ENCODE data around the gene CD180.

CD180 gene

GRCh38 chr5:67202828-67203227, 6.2 kb upstream of the CD180 start:
- H3K4me3 ChIP-seq (ENCODE audit: low read length) = no peak overlapping the region
- no peak overlapping the region for H2BK5ac ChIP-seq (ENCODE audit: low read length)
- no peak overlapping the region for H2BK15ac ChIP-seq (replicated peaks; ENCODE audit: low read depth)
- H4K8ac ChIP-seq (ENCODE audit: low read depth, low read length) = no peak overlapping the region
- H3K79me1 ChIP-seq (ENCODE audit: low read length) = no peaks in the 10 kb centered on the region
- no peak overlapping the region for H3K56ac ChIP-seq (ENCODE audit: low read length)
- H3K27ac ChIP-seq (ENCODE audit: low read depth, low read length) = no peak overlapping the region
- no peaks in the 10 kb centered on the region for H3K36me3 ChIP-seq (ENCODE audit: control insufficient read depth, insufficient read depth, low read length)
- WGBS (ENCODE audit: extremely low coverage, insufficient coverage, low lambda C conversion rate) = no CpG with 5 or more reads among the region's 4 CpGs
- H3K27me3 ChIP-seq (ENCODE audit: insufficient read depth, low read length, poor library complexity) = no peaks in the 10 kb centered on the region
- H3K9ac ChIP-seq (ENCODE audit: low read length) = no peak overlapping the region
- no peak overlapping the region for H3K18ac ChIP-seq (ENCODE audit: low read length)
- no peaks in the 10 kb centered on the region for H3K4me1 ChIP-seq (ENCODE audit: control insufficient read depth, low read depth, low read length)
- no peak overlapping the region for H3K4ac ChIP-seq (ENCODE audit: low read depth, low read length)
- no peak overlapping the region for H2BK120ac ChIP-seq (ENCODE audit: low read depth, low read length)
- no peaks in the 10 kb centered on the region for H3K79me2 ChIP-seq (ENCODE audit: control insufficient read depth, insufficient read depth, low read length)
- H2AK5ac ChIP-seq (ENCODE audit: low read length) = no peak overlapping the region
- no peak for DNase-seq
- no peak overlapping the region for H4K5ac ChIP-seq (ENCODE audit: low read length)
- no peak overlapping the region for H3K23ac ChIP-seq (ENCODE audit: low read length)
- H3K4me2 ChIP-seq (ENCODE audit: low read length) = no peak overlapping the region

GRCh38 chr5:67201897-67202549, 5.4 kb upstream of the CD180 start:
- no peak for DNase-seq
- Histone ChIP-seq H2BK120ac (ENCODE audit: low read depth, low read length) (no peak overlapping the region), H3K23ac (ENCODE audit: low read length) (no peak overlapping the region), H3K9ac (ENCODE audit: low read length) (no peak overlapping the region), H4K8ac (ENCODE audit: low read depth, low read length) (no peak overlapping the region), H3K56ac (ENCODE audit: low read length) (no peak overlapping the region), H4K5ac (ENCODE audit: low read length) (no peak overlapping the region), H3K4ac (ENCODE audit: low read depth, low read length) (no peak overlapping the region), H3K79me2 (ENCODE audit: control insufficient read depth, insufficient read depth, low read length) (no peaks in the 10 kb centered on the region), H3K36me3 (ENCODE audit: control insufficient read depth, insufficient read depth, low read length) (no peaks in the 10 kb centered on the region), H3K4me3 (ENCODE audit: low read length) (no peak overlapping the region), H3K27ac (ENCODE audit: low read depth, low read length) (no peak overlapping the region), H3K4me1 (ENCODE audit: control insufficient read depth, low read depth, low read length) (no peaks in the 10 kb centered on the region), H3K4me2 (ENCODE audit: low read length) (no peak overlapping the region), H3K18ac (ENCODE audit: low read length) (no peak overlapping the region), H2BK5ac (ENCODE audit: low read length) (no peak overlapping the region), H3K27me3 (ENCODE audit: insufficient read depth, low read length, poor library complexity) (no peaks in the 10 kb centered on the region), H2BK15ac (replicated peaks; ENCODE audit: low read depth) (no peak overlapping the region), H3K79me1 (ENCODE audit: low read length) (no peaks in the 10 kb centered on the region), H2AK5ac (ENCODE audit: low read length) (no peak overlapping the region)
- no CpG with 5 or more reads among the region's 6 CpGs for WGBS (ENCODE audit: extremely low coverage, insufficient coverage, low lambda C conversion rate)

- H3K4me3 ChIP-seq (ENCODE audit: low read length) = no peak overlapping the region
- no peak overlapping the region for H2BK120ac ChIP-seq (ENCODE audit: low read depth, low read length)
- H3K18ac ChIP-seq (ENCODE audit: low read length) = no peak overlapping the region
- no CpG with 5 or more reads among the region's 2 CpGs for WGBS (ENCODE audit: extremely low coverage, insufficient coverage, low lambda C conversion rate)
- H3K27ac ChIP-seq (ENCODE audit: low read depth, low read length) = no peak overlapping the region
- no peak overlapping the region for H3K4ac ChIP-seq (ENCODE audit: low read depth, low read length)
- no peak overlapping the region for H2AK5ac ChIP-seq (ENCODE audit: low read length)
- H3K36me3 ChIP-seq (ENCODE audit: control insufficient read depth, insufficient read depth, low read length) = no peaks in the 10 kb centered on the region
- H3K79me2 ChIP-seq (ENCODE audit: control insufficient read depth, insufficient read depth, low read length) = no peaks in the 10 kb centered on the region
- H3K56ac ChIP-seq (ENCODE audit: low read length) = no peak overlapping the region
- H3K4me1 ChIP-seq (ENCODE audit: control insufficient read depth, low read depth, low read length) = no peaks in the 10 kb centered on the region
- no peak overlapping the region for H3K23ac ChIP-seq (ENCODE audit: low read length)
- DNase-seq = no peak
- H3K9ac ChIP-seq (ENCODE audit: low read length) = no peak overlapping the region
- H4K5ac ChIP-seq (ENCODE audit: low read length) = no peak overlapping the region
- H4K8ac ChIP-seq (ENCODE audit: low read depth, low read length) = no peak overlapping the region
- H3K79me1 ChIP-seq (ENCODE audit: low read length) = no peaks in the 10 kb centered on the region
- H2BK15ac ChIP-seq (replicated peaks; ENCODE audit: low read depth) = no peak overlapping the region
- H2BK5ac ChIP-seq (ENCODE audit: low read length) = no peak overlapping the region
- H3K27me3 ChIP-seq (ENCODE audit: insufficient read depth, low read length, poor library complexity) = no peaks in the 10 kb centered on the region
- no peak overlapping the region for H3K4me2 ChIP-seq (ENCODE audit: low read length)
These were observed 4.4 kb upstream of the CD180 start for GRCh38 chr5:67200809-67201562.

GRCh38 chr5:67199859-67200258, 3.3 kb upstream of the CD180 start:
- no peak overlapping the region for H3K9ac ChIP-seq (ENCODE audit: low read length)
- no peaks in the 10 kb centered on the region for H3K79me1 ChIP-seq (ENCODE audit: low read length)
- no peak overlapping the region for H3K18ac ChIP-seq (ENCODE audit: low read length)
- H3K23ac ChIP-seq (ENCODE audit: low read length) = no peak overlapping the region
- H2AK5ac ChIP-seq (ENCODE audit: low read length) = no peak overlapping the region
- DNase-seq = no peak
- H2BK5ac ChIP-seq (ENCODE audit: low read length) = no peak overlapping the region
- no peak overlapping the region for H4K8ac ChIP-seq (ENCODE audit: low read depth, low read length)
- no peak overlapping the region for H3K4ac ChIP-seq (ENCODE audit: low read depth, low read length)
- no peaks in the 10 kb centered on the region for H3K79me2 ChIP-seq (ENCODE audit: control insufficient read depth, insufficient read depth, low read length)
- H3K27me3 ChIP-seq (ENCODE audit: insufficient read depth, low read length, poor library complexity) = no peaks in the 10 kb centered on the region
- no peak overlapping the region for H3K4me2 ChIP-seq (ENCODE audit: low read length)
- no peak overlapping the region for H3K27ac ChIP-seq (ENCODE audit: low read depth, low read length)
- H3K56ac ChIP-seq (ENCODE audit: low read length) = no peak overlapping the region
- no peaks in the 10 kb centered on the region for H3K36me3 ChIP-seq (ENCODE audit: control insufficient read depth, insufficient read depth, low read length)
- no peak overlapping the region for H4K5ac ChIP-seq (ENCODE audit: low read length)
- H2BK120ac ChIP-seq (ENCODE audit: low read depth, low read length) = no peak overlapping the region
- no peak overlapping the region for H2BK15ac ChIP-seq (replicated peaks; ENCODE audit: low read depth)
- no peaks in the 10 kb centered on the region for H3K4me1 ChIP-seq (ENCODE audit: control insufficient read depth, low read depth, low read length)
- H3K4me3 ChIP-seq (ENCODE audit: low read length) = no peak overlapping the region

- Histone ChIP-seq H2BK120ac (ENCODE audit: low read depth, low read length) (no peak overlapping the region), H3K4ac (ENCODE audit: low read depth, low read length) (no peak overlapping the region), H2AK5ac (ENCODE audit: low read length) (no peak overlapping the region), H3K79me2 (ENCODE audit: control insufficient read depth, insufficient read depth, low read length) (no peaks in the 10 kb centered on the region), H3K27ac (ENCODE audit: low read depth, low read length) (no peak overlapping the region), H3K4me2 (ENCODE audit: low read length) (no peak overlapping the region), H3K4me1 (ENCODE audit: control insufficient read depth, low read depth, low read length) (no peaks in the 10 kb centered on the region), H3K79me1 (ENCODE audit: low read length) (no peaks in the 10 kb centered on the region), H4K5ac (ENCODE audit: low read length) (no peak overlapping the region), H3K18ac (ENCODE audit: low read length) (no peak overlapping the region), H3K36me3 (ENCODE audit: control insufficient read depth, insufficient read depth, low read length) (no peaks in the 10 kb centered on the region), H3K9ac (ENCODE audit: low read length) (no peak overlapping the region), H3K4me3 (ENCODE audit: low read length) (no peak overlapping the region), H2BK5ac (ENCODE audit: low read length) (no peak overlapping the region), H2BK15ac (replicated peaks; ENCODE audit: low read depth) (no peak overlapping the region), H4K8ac (ENCODE audit: low read depth, low read length) (no peak overlapping the region), H3K56ac (ENCODE audit: low read length) (no peak overlapping the region), H3K23ac (ENCODE audit: low read length) (no peak overlapping the region), H3K27me3 (ENCODE audit: insufficient read depth, low read length, poor library complexity) (no peaks in the 10 kb centered on the region)
- WGBS (ENCODE audit: extremely low coverage, insufficient coverage, low lambda C conversion rate) = no CpG with 5 or more reads among the region's 1 CpG
- no peak for DNase-seq
These were observed 2.3 kb upstream of the CD180 start for GRCh38 chr5:67198917-67199316.

GRCh38 chr5:67197536-67197935, 937 bp upstream of the CD180 start:
- DNase-seq = no peak
- Histone ChIP-seq H3K79me2 (ENCODE audit: control insufficient read depth, insufficient read depth, low read length) (no peaks in the 10 kb centered on the region), H3K4me3 (ENCODE audit: low read length) (no peak overlapping the region), H3K4me2 (ENCODE audit: low read length) (no peak overlapping the region), H2BK15ac (replicated peaks; ENCODE audit: low read depth) (no peak overlapping the region), H3K56ac (ENCODE audit: low read length) (no peak overlapping the region), H2AK5ac (ENCODE audit: low read length) (no peak overlapping the region), H2BK120ac (ENCODE audit: low read depth, low read length) (no peak overlapping the region), H3K4me1 (ENCODE audit: control insufficient read depth, low read depth, low read length) (no peaks in the 10 kb centered on the region), H3K36me3 (ENCODE audit: control insufficient read depth, insufficient read depth, low read length) (no peaks in the 10 kb centered on the region), H3K79me1 (ENCODE audit: low read length) (no peaks in the 10 kb centered on the region), H3K18ac (ENCODE audit: low read length) (no peak overlapping the region), H3K4ac (ENCODE audit: low read depth, low read length) (no peak overlapping the region), H2BK5ac (ENCODE audit: low read length) (no peak overlapping the region), H3K27ac (ENCODE audit: low read depth, low read length) (no peak overlapping the region), H4K5ac (ENCODE audit: low read length) (no peak overlapping the region), H3K23ac (ENCODE audit: low read length) (no peak overlapping the region), H4K8ac (ENCODE audit: low read depth, low read length) (no peak overlapping the region), H3K9ac (ENCODE audit: low read length) (no peak overlapping the region), H3K27me3 (ENCODE audit: insufficient read depth, low read length, poor library complexity) (no peaks in the 10 kb centered on the region)
- WGBS (ENCODE audit: extremely low coverage, insufficient coverage, low lambda C conversion rate) = no CpG with 5 or more reads among the region's 1 CpG

Measured in mesendoderm (in vitro differentiated cells).